T-helper 1 cell (primary cell): ENCODE measurements around the gene KCNE5.
"Not testable (repeated sequence)": the region's sequence is repeated elsewhere in the genome, so short reads cannot be mapped to it uniquely, and the experiment has no call there.

Experiments used
- DNase-seq, 5 donors: peaks; one replicate each; pipeline ENCODE4 v3.0.0-alpha.2; 2012 to 2020
- total RNA-seq, 4 donors: gene quantifications; one replicate each; lab custom pipeline; 2026; lab: John Stamatoyannopoulos, UW

The KCNE5 gene
- 0 to 0.12 (median 0) reads per million in 4 donors for total RNA-seq

GRCh38 chrX:109624641-109625616 is at the start of gene KCNE5:
Gene KCNE5, minus strand, starts transcription at chrX:109625172. Its CDS starts 152 bp downstream, at chrX:109625020.
- no peak for DNase-seq

- no peak for DNase-seq
These were observed 47.3 kb upstream of the KCNE5 start for GRCh38 chrX:109672239-109672638.

GRCh38 chrX:109671170-109671569 is 46.2 kb upstream of the KCNE5 start:
- peak in 1 of 5 donors; percentile 1 for DNase-seq

GRCh38 chrX:109667986-109668385 is 43.0 kb upstream of the KCNE5 start:
- no peak for DNase-seq

- DNase-seq = no peak
These were observed 35.6 kb upstream of the KCNE5 start for GRCh38 chrX:109660435-109661143.

GRCh38 chrX:109658391-109658790 is 33.4 kb upstream of the KCNE5 start:
- no peak for DNase-seq

GRCh38 chrX:109657364-109657763 is 32.4 kb upstream of the KCNE5 start:
- DNase-seq = not testable (repeated sequence)

GRCh38 chrX:109656774-109657173 is 31.8 kb upstream of the KCNE5 start:
- DNase-seq = no peak

GRCh38 chrX:109655502-109656201 is 30.7 kb upstream of the KCNE5 start:
- DNase-seq = no peak

- DNase-seq = no peak
These were observed 29.6 kb upstream of the KCNE5 start for GRCh38 chrX:109654516-109655109.

- DNase-seq = not testable (repeated sequence)
These were observed 19.7 kb upstream of the KCNE5 start for GRCh38 chrX:109644671-109645070.

GRCh38 chrX:109643687-109644086 is 18.7 kb upstream of the KCNE5 start:
- DNase-seq = no peak

GRCh38 chrX:109638158-109638557 is 13.2 kb upstream of the KCNE5 start:
- peak in 1 of 5 donors; percentile 31 for DNase-seq

- not testable (repeated sequence) for DNase-seq
These were observed 12.5 kb upstream of the KCNE5 start for GRCh38 chrX:109637477-109637876.

- peak in 1 of 5 donors; percentile 2 for DNase-seq
These were observed 10.2 kb upstream of the KCNE5 start for GRCh38 chrX:109635146-109635545.

GRCh38 chrX:109632906-109633504 is 8.0 kb upstream of the KCNE5 start:
- no peak for DNase-seq

GRCh38 chrX:109629310-109629709 is 4.3 kb upstream of the KCNE5 start:
- DNase-seq = no peak

- no peak for DNase-seq
These were observed 1.7 kb upstream of the KCNE5 start for GRCh38 chrX:109626637-109627036.

GRCh38 chrX:109623997-109624396 is 975 bp downstream of the KCNE5 start:
- no peak for DNase-seq

- no peak for DNase-seq
These were observed 2.7 kb downstream of the KCNE5 start for GRCh38 chrX:109622270-109622669.

GRCh38 chrX:109619771-109620170 is 5.2 kb downstream of the KCNE5 start:
- no peak for DNase-seq

GRCh38 chrX:109614951-109615350 is 10.0 kb downstream of the KCNE5 start:
- DNase-seq = no peak
